Karpas-422 (cell line): ENCODE results near the gene GOLPH3. TPM values are rescaled to one million over a fixed set of nuclear protein-coding genes. Genes with fewer than 3 reads are reported as not detected.

Source experiments
- DNase-seq: peaks from one replicate; pipeline ENCODE4 v3.0.0-alpha.2; 2015
- H2AFZ ChIP-seq: fragments of 200-600 bp; sonication (generic); 2 replicates; pipeline ENCODE4 v1.6.1; 2014; ENCODE audit warnings: antibody characterized with exemption, low read length, mixed read lengths
- H3K27ac ChIP-seq: fragments of 200-600 bp; sonication (generic); 2 replicates; pipeline ENCODE4 v1.5.1; 2014; ENCODE audit warnings: mild to moderate bottlenecking, low read length, moderate library complexity
- H3K27me3 ChIP-seq: fragments of 200-600 bp; sonication (generic); 2 replicates; pipeline ENCODE4 v1.6.1; 2014; ENCODE audit warnings: low read length, mixed read lengths
- H3K36me3 ChIP-seq: fragments of 200-600 bp; sonication (generic); 2 replicates; pipeline ENCODE4 v1.6.1; 2014; ENCODE audit warnings: low read length, mixed read lengths; ENCODE audit not compliant: insufficient read depth
- H3K4me1 ChIP-seq: fragments of 200-600 bp; sonication (generic); 2 replicates; pipeline ENCODE4 v1.6.1; 2014; ENCODE audit warnings: mild to moderate bottlenecking, low read length, mixed read lengths
- H3K4me2 ChIP-seq: fragments of 200-600 bp; sonication (generic); 2 replicates; pipeline ENCODE4 v1.6.1; 2014; ENCODE audit warnings: low read length, low read depth, mild to moderate bottlenecking; ENCODE audit not compliant: poor library complexity, severe bottlenecking
- H3K4me3 ChIP-seq: fragments of 200-600 bp; sonication (generic); 2 replicates; pipeline ENCODE4 v1.5.1; 2014; ENCODE audit warnings: mild to moderate bottlenecking, antibody characterized with exemption, low read length, mixed read lengths
- H3K79me2 ChIP-seq: fragments of 200-600 bp; sonication (generic); 2 replicates; pipeline ENCODE4 v1.6.1; 2014; ENCODE audit warnings: mild to moderate bottlenecking, low read length, mixed read lengths
- H3K9ac ChIP-seq: fragments of 200-600 bp; sonication (generic); 2 replicates; pipeline ENCODE4 v1.6.0; 2014; ENCODE audit warnings: low read length
- H3K9me2 ChIP-seq: fragments of 200-600 bp; sonication (generic), shearing (Covaris generic); replicated peaks from 2 replicates; pipeline ENCODE4 v1.6.0; 2014; ENCODE audit warnings: mild to moderate bottlenecking, low read length, moderate library complexity; ENCODE audit not compliant: insufficient read depth
- H3K9me3 ChIP-seq: fragments of 300-700, 200-600 bp; sonication (generic); 2 replicates; pipeline ENCODE4 v1.6.1; 2014; ENCODE audit warnings: low read length, mixed read lengths
- H4K20me1 ChIP-seq: fragments of 200-600 bp; sonication (generic); 2 replicates; pipeline ENCODE4 v1.6.1; 2014; ENCODE audit warnings: mild to moderate bottlenecking, antibody characterized with exemption, low read length, low read depth; ENCODE audit not compliant: insufficient read depth
- total RNA-seq: library from RNA; depleted of rRNA; stranded (reverse); fragments of >200 nt; shearing (Covaris generic); gene quantifications from 2 replicates; pipeline ENCODE4 v1.2.3, GENCODE V29; 2014; ENCODE audit warnings: low replicate concordance

The GOLPH3 gene
- total RNA-seq, 1 experiment from 2014 or later = 78.1 TPM

GRCh38 chr5:32155211-32155610, 18.9 kb downstream of the GOLPH3 start:
- peaks cover 98% of the 10 kb centered on the region for H3K79me2 ChIP-seq
- H3K4me3 ChIP-seq = no peak overlapping the region
- no peak overlapping the region for H3K27ac ChIP-seq
- DNase-seq = no peak
- H3K9ac ChIP-seq = no peak overlapping the region
- no peak overlapping the region for H3K4me2 ChIP-seq
- H3K9me2 ChIP-seq = no peaks in the 10 kb centered on the region
- peaks cover 23% of the 10 kb centered on the region; the same call in 1 of the 2 replicates for H4K20me1 ChIP-seq
- H3K36me3 ChIP-seq = peaks cover 14% of the 10 kb centered on the region; the same call in 1 of the 2 replicates
- no peaks in the 10 kb centered on the region for H3K9me3 ChIP-seq
- peaks cover 9% of the 10 kb centered on the region; the same call in 1 of the 2 replicates for H3K4me1 ChIP-seq
- no peaks in the 10 kb centered on the region for H3K27me3 ChIP-seq
- H2AFZ ChIP-seq = no peak overlapping the region

GRCh38 chr5:32153723-32154122, 20.4 kb downstream of the GOLPH3 start:
- no peaks in the 10 kb centered on the region for H3K9me3 ChIP-seq
- peaks cover 14% of the 10 kb centered on the region; the same call in 1 of the 2 replicates for H3K36me3 ChIP-seq
- no peaks in the 10 kb centered on the region for H3K27me3 ChIP-seq
- no peak overlapping the region for H2AFZ ChIP-seq
- H4K20me1 ChIP-seq = peaks cover 23% of the 10 kb centered on the region; the same call in 1 of the 2 replicates
- H3K4me3 ChIP-seq = no peak overlapping the region
- DNase-seq = no peak
- H3K27ac ChIP-seq = no peak overlapping the region
- H3K79me2 ChIP-seq = peaks cover 98% of the 10 kb centered on the region
- H3K9me2 ChIP-seq = no peaks in the 10 kb centered on the region
- H3K4me2 ChIP-seq = no peak overlapping the region
- H3K4me1 ChIP-seq = peaks cover 6% of the 10 kb centered on the region; the same call in 1 of the 2 replicates
- no peak overlapping the region for H3K9ac ChIP-seq

- Histone ChIP-seq H2AFZ (no peak overlapping the region), H3K36me3 (peaks cover 14% of the 10 kb centered on the region; the same call in 1 of the 2 replicates), H3K79me2 (peaks cover 100% of the 10 kb centered on the region), H3K4me2 (no peak overlapping the region), H3K27ac (0 out of 2 replicates have a peak overlapping the region, but pooled peaks have one; percentile 9), H3K4me1 (peaks cover 6% of the 10 kb centered on the region; the same call in 1 of the 2 replicates), H4K20me1 (peaks cover 16% of the 10 kb centered on the region; the same call in 1 of the 2 replicates), H3K9me3 (no peaks in the 10 kb centered on the region), H3K9ac (no peak overlapping the region), H3K9me2 (no peaks in the 10 kb centered on the region), H3K27me3 (no peaks in the 10 kb centered on the region), H3K4me3 (no peak overlapping the region)
- no peak for DNase-seq
Measured at GRCh38 chr5:32151198-32151597, 22.9 kb downstream of the GOLPH3 start.

- H3K9me2 ChIP-seq = no peaks in the 10 kb centered on the region
- no peak overlapping the region for H3K4me2 ChIP-seq
- peaks cover 6% of the 10 kb centered on the region; the same call in 1 of the 2 replicates for H3K4me1 ChIP-seq
- no peaks in the 10 kb centered on the region for H3K9me3 ChIP-seq
- H3K4me3 ChIP-seq = no peak overlapping the region
- peaks cover 14% of the 10 kb centered on the region; the same call in 1 of the 2 replicates for H3K36me3 ChIP-seq
- peaks cover 17% of the 10 kb centered on the region; the same call in 1 of the 2 replicates for H4K20me1 ChIP-seq
- no peaks in the 10 kb centered on the region for H3K27me3 ChIP-seq
- H3K9ac ChIP-seq = no peak overlapping the region
- H3K79me2 ChIP-seq = peaks cover 100% of the 10 kb centered on the region
- DNase-seq = no peak
- H3K27ac ChIP-seq = no peak overlapping the region
- no peak overlapping the region for H2AFZ ChIP-seq
Measured at GRCh38 chr5:32150366-32150765, 23.8 kb downstream of the GOLPH3 start.

GRCh38 chr5:32147959-32148358, 26.2 kb downstream of the GOLPH3 start:
- Histone ChIP-seq H2AFZ (no peak overlapping the region), H3K4me2 (no peak overlapping the region), H4K20me1 (peaks cover 24% of the 10 kb centered on the region; the same call in 1 of the 2 replicates), H3K36me3 (peaks cover 7% of the 10 kb centered on the region; the same call in 1 of the 2 replicates), H3K27ac (no peak overlapping the region), H3K4me1 (no peaks in the 10 kb centered on the region), H3K27me3 (no peaks in the 10 kb centered on the region), H3K9me3 (no peaks in the 10 kb centered on the region), H3K9ac (no peak overlapping the region), H3K4me3 (no peak overlapping the region), H3K9me2 (no peaks in the 10 kb centered on the region), H3K79me2 (peaks cover 96% of the 10 kb centered on the region)
- no peak for DNase-seq

GRCh38 chr5:32147236-32147635, 26.9 kb downstream of the GOLPH3 start:
- Histone ChIP-seq H4K20me1 (peaks cover 19% of the 10 kb centered on the region; the same call in 1 of the 2 replicates), H3K4me1 (no peaks in the 10 kb centered on the region), H3K4me2 (no peak overlapping the region), H3K27ac (no peak overlapping the region), H3K9me3 (no peaks in the 10 kb centered on the region), H3K27me3 (no peaks in the 10 kb centered on the region), H3K79me2 (peaks cover 89% of the 10 kb centered on the region), H3K36me3 (peaks cover 4% of the 10 kb centered on the region; the same call in 1 of the 2 replicates), H3K4me3 (no peak overlapping the region), H2AFZ (no peak overlapping the region), H3K9ac (no peak overlapping the region), H3K9me2 (no peaks in the 10 kb centered on the region)
- no peak for DNase-seq

GRCh38 chr5:32145378-32145777, 28.7 kb downstream of the GOLPH3 start:
- no peak overlapping the region for H3K9ac ChIP-seq
- no peaks in the 10 kb centered on the region for H3K9me2 ChIP-seq
- H3K9me3 ChIP-seq = no peaks in the 10 kb centered on the region
- H3K4me3 ChIP-seq = no peak overlapping the region
- H3K36me3 ChIP-seq = peaks cover 4% of the 10 kb centered on the region; the same call in 1 of the 2 replicates
- no peak for DNase-seq
- peaks cover 79% of the 10 kb centered on the region for H3K79me2 ChIP-seq
- H3K4me1 ChIP-seq = no peaks in the 10 kb centered on the region
- H3K4me2 ChIP-seq = no peak overlapping the region
- H4K20me1 ChIP-seq = peaks cover 16% of the 10 kb centered on the region; the same call in 1 of the 2 replicates
- no peak overlapping the region for H2AFZ ChIP-seq
- H3K27ac ChIP-seq = no peak overlapping the region
- no peaks in the 10 kb centered on the region for H3K27me3 ChIP-seq

- Histone ChIP-seq H3K9me2 (no peaks in the 10 kb centered on the region), H3K27ac (no peak overlapping the region), H3K79me2 (peaks cover 79% of the 10 kb centered on the region), H2AFZ (no peak overlapping the region), H3K4me2 (no peak overlapping the region), H3K9ac (no peak overlapping the region), H3K4me3 (no peak overlapping the region), H3K27me3 (no peaks in the 10 kb centered on the region), H3K36me3 (peaks cover 4% of the 10 kb centered on the region; the same call in 1 of the 2 replicates), H3K4me1 (no peaks in the 10 kb centered on the region), H4K20me1 (peaks cover 16% of the 10 kb centered on the region; the same call in 1 of the 2 replicates), H3K9me3 (no peaks in the 10 kb centered on the region)
- DNase-seq = no peak
Measured at GRCh38 chr5:32144378-32145207, 29.5 kb downstream of the GOLPH3 start.
